HG03064 (cell line): Measurements from ENCODE around the gene TCAF1.
"Not testable (repeated sequence)": the region's sequence is repeated elsewhere in the genome, so short reads cannot be mapped to it uniquely, and the experiment has no call there.

Source experiments
- ATAC-seq: cut with Tn5 transposase; IDR thresholded peaks from one replicate; pipeline ENCODE4 v1.9.1; 2021; ENCODE audit warnings: low read depth; ENCODE audit not compliant: unreplicated experiment

The TCAF1 gene

GRCh38 chr7:143806664-143807071, 95.3 kb downstream of the TCAF1 start:
- not testable (repeated sequence) for ATAC-seq
